H1 (cell line): Measurements from ENCODE around the gene RPS6KL1. TPM values are rescaled to one million over a fixed set of nuclear protein-coding genes. Genes with fewer than 3 reads are reported as not detected.

ENCODE experiments used
- CTCF ChIA-PET: fragments of 300-600 bp; sonication (Branson Sonifier 250); formaldehyde crosslinking; loops from one replicate; lab custom pipeline; 2021; ENCODE audit not compliant: partially characterized antibody; lab: Charles Lee
- POLR2A ChIA-PET: fragments of 300-600 bp; sonication (Branson Sonifier 250); formaldehyde crosslinking; loops from one replicate; lab custom pipeline; 2021; ENCODE audit warnings: inconsistent platforms; ENCODE audit not compliant: partially characterized antibody; lab: Charles Lee
- DNase-seq, 2 experiments: peaks; one replicate each; pipeline versions ENCODE4 v3.0.0 to v3.0.0-alpha.2; 2010 to 2022; ENCODE audit warnings: low spot score in 2 of 2, low read depth in 1 of 2, mixed read lengths in 1 of 2
- FAIRE-seq: peaks from 2 replicates; lab custom pipeline; 2011; peaks lifted over from hg19 to GRCh38; lab: Jason Lieb, UNC
- H2AFZ ChIP-seq: 2 replicates; pipeline ENCODE4 v1.8.1; 2012; ENCODE audit warnings: low read length, inconsistent platforms
- H2AK5ac ChIP-seq: 2 replicates; pipeline ENCODE4 v1.6.1; 2013; ENCODE audit warnings: low read depth, low read length
- H2BK120ac ChIP-seq: replicated peaks from 2 replicates; pipeline ENCODE3; 2013; ENCODE audit warnings: low read depth, low read length, inconsistent platforms
- H2BK12ac ChIP-seq: 2 replicates; pipeline ENCODE4 v1.6.1; 2013; ENCODE audit warnings: low read depth, low read length
- H2BK15ac ChIP-seq: 2 replicates; pipeline ENCODE4 v1.6.1; 2013; ENCODE audit warnings: low read length
- H2BK20ac ChIP-seq: 2 replicates; pipeline ENCODE4 v1.6.1; 2013; ENCODE audit warnings: low read length
- H2BK5ac ChIP-seq: 2 replicates; pipeline ENCODE4 v1.6.1; 2013; ENCODE audit warnings: low read depth, low read length
- H3K14ac ChIP-seq: 2 replicates; pipeline ENCODE4 v1.6.1; 2013; ENCODE audit warnings: inconsistent platforms; ENCODE audit not compliant: insufficient read length
- H3K18ac ChIP-seq: 2 replicates; pipeline ENCODE4 v1.6.1; 2013; ENCODE audit warnings: low read length; ENCODE audit errors: extremely low read depth
- H3K23ac ChIP-seq: 2 replicates; pipeline ENCODE4 v1.6.1; 2013; ENCODE audit warnings: inconsistent platforms; ENCODE audit not compliant: insufficient read length
- H3K23me2 ChIP-seq: 2 replicates; pipeline ENCODE4 v1.6.1; 2013; ENCODE audit warnings: low read depth, low read length
- H3K27ac ChIP-seq: 2 replicates; pipeline ENCODE4 v1.6.1; 2011; ENCODE audit warnings: low read depth, low read length, inconsistent platforms
- H3K27me3 ChIP-seq, 4 experiments: replicated peaks in 1 of 4; 1 replicate in 1 of 4; 2 replicates in 3 of 4; pipeline versions ENCODE4 v1.6.1 to v1.8.1; 2011 to 2013; ENCODE audit warnings: low read length in 3 of 4, mild to moderate bottlenecking in 3 of 4, inconsistent platforms in 2 of 4, mixed read lengths in 2 of 4, moderate library complexity in 1 of 4; ENCODE audit not compliant: control insufficient read depth in 3 of 4, insufficient read depth in 3 of 4; ENCODE audit errors: extremely low read depth in 1 of 4
- H3K36me3 ChIP-seq, 4 experiments: 2 replicates each; pipeline versions ENCODE4 v1.6.1 to v1.8.1; 2011 to 2013; ENCODE audit warnings: mild to moderate bottlenecking in 4 of 4, low read length in 3 of 4, moderate library complexity in 2 of 4, control low read depth in 1 of 4, inconsistent platforms in 1 of 4; ENCODE audit not compliant: insufficient read depth in 4 of 4, control insufficient read depth in 2 of 4
- H3K4ac ChIP-seq: replicated peaks from 2 replicates; pipeline ENCODE3; 2013; ENCODE audit warnings: low read length, low read depth, mixed read lengths, inconsistent platforms; ENCODE audit not compliant: insufficient read length
- H3K4me1 ChIP-seq, 4 experiments: replicated peaks in 1 of 4; 1 replicate in 1 of 4; 2 replicates in 3 of 4; pipeline versions ENCODE4 v1.6.1 to v1.8.1; 2011 to 2013; ENCODE audit warnings: low read length in 3 of 4, inconsistent platforms in 2 of 4, mixed read lengths in 1 of 4; ENCODE audit not compliant: insufficient read depth in 4 of 4, control insufficient read depth in 3 of 4
- H3K4me2 ChIP-seq, 2 experiments: 2 replicates each; pipeline versions ENCODE4 v1.6.1 to v1.8.1; 2011 to 2013; ENCODE audit warnings: low read depth in 2 of 2, low read length in 2 of 2, control low read depth in 1 of 2, inconsistent platforms in 1 of 2, mild to moderate bottlenecking in 1 of 2; ENCODE audit not compliant: insufficient read depth in 1 of 2
- H3K4me3 ChIP-seq, 4 experiments: fragments of 200-600, 300-600 bp in 1 of 4; sonication (generic), shearing (Covaris generic), sonication (Bioruptor Twin) in 1 of 4; 2 replicates each; pipeline versions ENCODE4 v1.5.1 to v1.8.1; 2011 to 2016; ENCODE audit warnings: low read length in 4 of 4, low read depth in 3 of 4, control low read depth in 2 of 4, inconsistent platforms in 2 of 4, mild to moderate bottlenecking in 2 of 4, mixed read lengths in 1 of 4, moderate library complexity in 1 of 4; ENCODE audit not compliant: insufficient read depth in 2 of 4; ENCODE audit errors: extremely low read depth in 1 of 4
- H3K56ac ChIP-seq: replicated peaks from 2 replicates; pipeline ENCODE3; 2013; ENCODE audit warnings: low read depth, mild to moderate bottlenecking, mixed read lengths, low read length, inconsistent platforms; ENCODE audit not compliant: insufficient read length
- H3K79me1 ChIP-seq: 2 replicates; pipeline ENCODE4 v1.6.1; 2013; ENCODE audit warnings: low read depth, low read length, control low read depth
- H3K79me2 ChIP-seq, 2 experiments: 2 replicates each; pipeline versions ENCODE4 v1.6.1 to v1.8.1; 2012 to 2013; ENCODE audit warnings: low read length in 2 of 2, mild to moderate bottlenecking in 2 of 2, inconsistent platforms in 1 of 2; ENCODE audit not compliant: insufficient read depth in 2 of 2, control insufficient read depth in 1 of 2
- H3K9ac ChIP-seq, 4 experiments: replicated peaks in 1 of 4; 1 replicate in 1 of 4; 2 replicates in 3 of 4; pipeline versions ENCODE4 v1.6.1 to v1.8.1; 2011 to 2013; ENCODE audit warnings: low read depth in 3 of 4, low read length in 3 of 4, control low read depth in 2 of 4, mild to moderate bottlenecking in 2 of 4, moderate library complexity in 2 of 4, inconsistent platforms in 1 of 4; ENCODE audit errors: extremely low read depth in 1 of 4
- H3K9me3 ChIP-seq, 2 experiments: 2 replicates each; pipeline versions ENCODE4 v1.6.1 to v1.8.1; 2012 to 2013; ENCODE audit warnings: mild to moderate bottlenecking in 2 of 2, moderate library complexity in 2 of 2, control low read depth in 1 of 2, inconsistent platforms in 1 of 2, low read depth in 1 of 2, low read length in 1 of 2, mixed read lengths in 1 of 2; ENCODE audit not compliant: insufficient read depth in 2 of 2
- H4K20me1 ChIP-seq, 2 experiments: replicated peaks in 1 of 2; 2 replicates each; pipeline versions ENCODE3 to v1.8.1; 2011 to 2013; ENCODE audit warnings: inconsistent platforms in 2 of 2, low read length in 2 of 2, mild to moderate bottlenecking in 1 of 2; ENCODE audit not compliant: insufficient read depth in 2 of 2, control insufficient read depth in 1 of 2
- H4K5ac ChIP-seq: 2 replicates; pipeline ENCODE4 v1.6.1; 2013; ENCODE audit warnings: low read length, low read depth, mixed read lengths, inconsistent platforms; ENCODE audit not compliant: insufficient read length
- H4K8ac ChIP-seq: 2 replicates; pipeline ENCODE4 v1.8.0; 2013; ENCODE audit warnings: mild to moderate bottlenecking, moderate library complexity, low read length, inconsistent platforms; ENCODE audit not compliant: insufficient read depth; ENCODE audit errors: extremely low read depth
- H4K91ac ChIP-seq: replicated peaks from 2 replicates; pipeline ENCODE3; 2013; ENCODE audit warnings: low read length, mixed read lengths, inconsistent platforms; ENCODE audit not compliant: insufficient read length
- BRCA1 ChIP-seq: IDR thresholded peaks from 2 replicates; pipeline ENCODE4 v1.6.1; 2012; ENCODE audit warnings: low read depth, low read length, improper control_type of control experiment
- CBX5 ChIP-seq: fragments of 300-800, 300-1000 bp; sonication (generic); IDR thresholded peaks from 2 replicates; pipeline ENCODE4 v1.7.1; 2016; ENCODE audit warnings: antibody characterized with exemption, low read length, low read depth
- CEBPB ChIP-seq: IDR thresholded peaks from 2 replicates; pipeline ENCODE4 v1.6.1; 2012; ENCODE audit warnings: low read depth, low read length
- KDM4A ChIP-seq: IDR thresholded peaks from one replicate; pipeline ENCODE4 v1.7.1; 2012; ENCODE audit warnings: low read depth, mild to moderate bottlenecking, moderate library complexity, low read length, inconsistent platforms; ENCODE audit not compliant: severe bottlenecking
- PHF8 ChIP-seq: fragments of 200-600 bp; sonication (generic); conservative IDR thresholded peaks from 2 replicates; pipeline ENCODE4 v1.7.1; 2012; ENCODE audit warnings: low read depth, mild to moderate bottlenecking, inconsistent platforms, low read length, moderate library complexity
- POLR2A ChIP-seq, 2 experiments: IDR thresholded peaks; 1 replicate in 1 of 2; 2 replicates in 1 of 2; pipeline ENCODE4 v1.6.1; 2011; ENCODE audit warnings: low read depth in 2 of 2, low read length in 2 of 2, mild to moderate bottlenecking in 2 of 2; ENCODE audit errors: control extremely low read depth in 1 of 2
- SIRT6 ChIP-seq: IDR thresholded peaks from one replicate; pipeline ENCODE4 v1.7.1; 2012; ENCODE audit warnings: low read length, inconsistent platforms
- SP4 ChIP-seq: IDR thresholded peaks from 2 replicates; pipeline ENCODE4 v1.6.1; 2012; ENCODE audit warnings: low read length, inconsistent platforms
- TAF1 ChIP-seq: IDR thresholded peaks from 2 replicates; pipeline ENCODE4 v1.6.1; 2011; ENCODE audit warnings: mild to moderate bottlenecking, low read depth, low read length
- WGBS, 2 experiments: shearing (Covaris generic) in 1 of 2; methylation state at CpG; one replicate each; pipeline versions ENCODE4 v1.1.6 to v1.1.7; 2013 to 2015; ENCODE audit warnings: low lambda C conversion rate in 2 of 2, mixed read lengths in 2 of 2, inconsistent platforms in 1 of 2, low coverage in 1 of 2, missing lambda C conversion rate in 1 of 2; ENCODE audit not compliant: insufficient replicate concordance in 2 of 2, insufficient coverage in 1 of 2, insufficient read length in 1 of 2; ENCODE audit errors: extremely low coverage in 1 of 2, missing lambda C conversion rate in 1 of 2; 5-methylcytosine and 5-hydroxymethylcytosine counted together
- polyA plus RNA-seq, 7 experiments: library from polyadenylated mRNA; depleted of rRNA in 3 of 7; stranded (reverse) in 5 of 7; unstranded in 2 of 7; fragments of >200 nt in 5 of 7; fragments of 200-250 nt in 2 of 7; gene quantifications; 1 replicate in 5 of 7; 2 replicates in 1 of 7; 4 replicates in 1 of 7; pipeline versions ENCODE4 v1.2.1 to v1.2.3, GENCODE V29; 2011 to 2013; ENCODE audit warnings: missing spikeins in 2 of 7, mixed read lengths in 2 of 7
- total RNA-seq: library from RNA; stranded (reverse); fragmentation: NEBNext Ultra II Directional; extraction: Animal tissue kit (Norgen Biotek cat#: 25700); gene quantifications from 2 replicates; pipeline ENCODE4 v1.2.1, GENCODE V29; 2021

RPS6KL1 gene
- total and polyA plus RNA-seq, 2 of the 8 experiments (the other 6 are each of a cell fraction or from before 2014, with no cell fraction given) = 9.8 to 13.8 TPM

DNA sequence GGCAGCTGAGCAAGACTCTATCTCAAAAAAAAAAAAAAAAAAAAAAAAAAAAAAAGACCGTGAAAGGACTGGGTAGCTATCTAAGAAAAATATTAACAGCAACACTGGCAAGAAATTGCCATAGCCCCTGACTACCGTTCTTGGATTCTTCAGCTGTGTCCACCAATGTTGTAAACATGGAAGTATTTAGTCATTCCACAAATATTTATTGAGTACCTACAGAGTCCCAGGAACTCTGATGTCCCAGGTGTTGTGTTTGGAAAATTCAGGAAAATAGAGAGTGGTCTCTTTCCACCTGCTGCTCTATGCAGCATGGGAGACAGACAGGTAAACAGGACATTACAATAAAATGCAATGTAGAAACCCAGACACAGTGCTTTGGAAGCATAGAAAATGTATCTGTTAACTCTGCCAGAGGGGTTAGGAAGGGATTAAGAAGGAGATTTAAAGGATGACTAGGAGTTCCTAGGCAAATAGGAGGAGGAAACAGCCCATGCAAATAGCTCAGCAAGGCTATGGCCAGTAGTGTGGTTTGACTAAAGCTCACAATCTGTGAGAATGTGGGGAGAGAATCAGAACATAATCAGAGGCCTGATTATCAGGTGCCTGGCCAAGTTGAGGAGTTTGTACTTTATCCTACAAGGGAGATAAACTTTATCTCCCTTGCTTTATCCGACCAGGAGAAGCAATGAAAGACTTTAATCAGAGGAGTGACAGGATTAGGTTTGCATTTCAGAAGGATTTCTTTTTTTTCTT is 43.5 kb downstream of the RPS6KL1 start:
- no peak for FAIRE-seq
- Histone ChIP-seq H3K27ac (no peak overlapping the region), H3K79me2 (peaks cover 19 to 28% of the 10 kb centered on the region in 2 experiments)

More for the DNA sequence above, 43.5 kb downstream of the RPS6KL1 start:
- no peak overlapping the region for H4K91ac ChIP-seq
- H2BK120ac ChIP-seq = no peak overlapping the region
- no peak overlapping the region for H3K23ac ChIP-seq
- no peak overlapping the region for H2AK5ac ChIP-seq
- peaks cover 5 to 14% (median 10%) of the 10 kb centered on the region in 4 experiments; a peak in 5 of 7 replicates for H3K4me1 ChIP-seq
- H2BK5ac ChIP-seq = no peak overlapping the region
- H3K4ac ChIP-seq = no peak overlapping the region
- H3K9ac ChIP-seq = no peak overlapping the region
- TF ChIP-seq PHF8 (no peak), TAF1 (no peak), SIRT6 (no peak), CBX5 (no peak), SP4 (no peak), POLR2A (IDR thresholded peaks at IDR 0.05; ENCODE audit: control extremely low read depth in 1 of 2, low read depth in 2 of 2, low read length in 2 of 2) (no peak), BRCA1 (no peak), CEBPB (no peak), KDM4A (no peak)
- H2BK20ac ChIP-seq = no peak overlapping the region
- H4K5ac ChIP-seq = no peak overlapping the region
- no peak for DNase-seq
- H2BK12ac ChIP-seq = no peak overlapping the region
- no peaks in the 10 kb centered on the region; a peak in 3 of 8 replicates for H3K36me3 ChIP-seq
- H3K18ac ChIP-seq = no peak overlapping the region
- peaks cover 7% of the 10 kb centered on the region; the same call in 1 of the 2 replicates for H3K23me2 ChIP-seq
- H3K14ac ChIP-seq = no peak overlapping the region
- no peak overlapping the region for H2BK15ac ChIP-seq
- H3K4me2 ChIP-seq = no peak overlapping the region
- no peak overlapping the region for H2AFZ ChIP-seq
- H3K9me3 ChIP-seq = no peaks in the 10 kb centered on the region
- ChIA-PET POLR2A (interaction anchor here (1.1 to 2.6 kb wide), 3 partner anchors 14 to 26 kb away, joined by 3 to 9 read pairs (median 7); no protein-coding TSS in a partner anchor), CTCF (interaction anchor here (0.7 to 17.5 kb wide), 11 partner anchors 10 to 417 kb away, joined by 3 to 364 read pairs (median 5); no protein-coding TSS in a partner anchor)
- H3K56ac ChIP-seq = no peak overlapping the region
- peaks cover 5% of the 10 kb centered on the region for H3K79me1 ChIP-seq
- no peaks in the 10 kb centered on the region for H3K27me3 ChIP-seq
- 87% methylated on average over 2 of the region's 3 CpGs; no CpG with 5 or more reads in 1 of the 2 experiments for WGBS, 2 experiments
- no peak overlapping the region for H3K4me3 ChIP-seq
- H4K8ac ChIP-seq = no peak overlapping the region
- peaks cover 6 to 13% of the 10 kb centered on the region in 2 experiments for H4K20me1 ChIP-seq
